Fibroblast of pulmonary artery (primary cell): ENCODE data around the gene NFIA.

ENCODE experiments used
- DNase-seq: peaks from one replicate; pipeline ENCODE4 v3.0.0-alpha.2; 2010; ENCODE audit warnings: low read depth
- H3K4me3 ChIP-seq: replicated peaks from 2 replicates; pipeline ENCODE4 v1.5.1; 2011; ENCODE audit warnings: low read depth, mild to moderate bottlenecking, control low read depth, low read length, moderate library complexity
- CTCF ChIP-seq: IDR thresholded peaks from 2 replicates; pipeline ENCODE4 v1.5.1; 2011; ENCODE audit warnings: mild to moderate bottlenecking, control low read depth, low read length, inconsistent platforms; ENCODE audit errors: missing control alignments

Gene NFIA

GRCh38 chr1:61322008-61322744 is 239.8 kb downstream of the NFIA start:
- no peak for TF ChIP-seq CTCF
- DNase-seq = no peak
- no peak overlapping the region for H3K4me3 ChIP-seq

GRCh38 chr1:61322769-61323168 is 240.4 kb downstream of the NFIA start:
- TF ChIP-seq CTCF = no peak
- no peak for DNase-seq
- H3K4me3 ChIP-seq = no peak overlapping the region

DNA sequence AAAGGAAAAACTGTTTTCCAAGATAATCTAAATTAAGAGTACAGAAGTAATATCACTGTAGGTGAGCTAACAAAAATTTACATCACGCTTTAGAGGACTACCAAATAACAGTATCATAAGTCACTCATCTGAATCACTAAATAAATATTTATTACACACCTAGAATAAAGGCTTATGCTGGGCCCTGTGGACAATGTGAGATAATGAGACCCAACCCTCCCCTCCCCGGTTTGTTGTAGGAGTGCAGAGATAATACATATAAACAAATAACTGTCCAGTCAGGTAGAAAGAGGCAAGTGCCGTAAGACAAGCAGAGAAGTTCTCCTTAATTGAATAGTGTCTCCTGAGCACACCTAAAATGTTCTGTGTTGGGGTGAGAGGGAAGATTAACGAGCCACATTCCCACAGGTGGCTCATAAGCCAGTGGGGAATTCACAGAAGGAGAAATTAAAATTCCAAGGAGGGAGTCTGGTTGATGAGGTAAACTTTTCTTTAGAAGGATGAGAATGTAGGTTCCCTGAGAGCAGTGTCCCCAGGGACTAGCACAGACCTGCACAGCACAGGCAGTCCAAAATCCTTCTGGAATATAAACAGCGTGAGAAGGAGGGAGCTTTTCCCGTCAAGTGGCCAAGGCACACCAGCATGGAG is 241.4 kb downstream of the NFIA start:
- DNase-seq = no peak
- TF ChIP-seq CTCF = no peak
- no peak overlapping the region for H3K4me3 ChIP-seq

GRCh38 chr1:61326713-61327112 is 244.4 kb downstream of the NFIA start:
- TF ChIP-seq CTCF = no peak
- no peak for DNase-seq

DNA sequence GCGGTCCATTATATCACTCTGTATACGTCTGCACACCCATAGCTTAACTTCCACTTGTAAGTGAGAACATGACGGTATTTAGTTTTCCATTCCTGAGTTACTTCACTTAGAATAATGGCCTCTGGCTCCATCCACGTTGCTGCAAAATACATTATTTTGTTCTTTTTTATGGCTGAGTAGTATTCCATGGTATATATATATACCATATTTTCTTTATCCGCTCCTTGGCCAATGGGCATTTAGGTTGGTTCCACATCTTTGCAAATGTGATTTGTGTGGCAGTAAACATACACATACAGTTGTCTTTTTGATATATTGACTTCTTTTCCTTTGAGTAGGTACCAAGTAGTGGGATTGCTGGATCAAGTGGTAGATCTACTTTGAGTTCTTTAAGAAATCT is 245.1 kb downstream of the NFIA start:
- H3K4me3 ChIP-seq = no peak overlapping the region
- no peak for TF ChIP-seq CTCF
- no peak for DNase-seq

More at GRCh38 chr1:61326713-61327112, 244.4 kb downstream of the NFIA start:
- H3K4me3 ChIP-seq = no peak overlapping the region

DNA sequence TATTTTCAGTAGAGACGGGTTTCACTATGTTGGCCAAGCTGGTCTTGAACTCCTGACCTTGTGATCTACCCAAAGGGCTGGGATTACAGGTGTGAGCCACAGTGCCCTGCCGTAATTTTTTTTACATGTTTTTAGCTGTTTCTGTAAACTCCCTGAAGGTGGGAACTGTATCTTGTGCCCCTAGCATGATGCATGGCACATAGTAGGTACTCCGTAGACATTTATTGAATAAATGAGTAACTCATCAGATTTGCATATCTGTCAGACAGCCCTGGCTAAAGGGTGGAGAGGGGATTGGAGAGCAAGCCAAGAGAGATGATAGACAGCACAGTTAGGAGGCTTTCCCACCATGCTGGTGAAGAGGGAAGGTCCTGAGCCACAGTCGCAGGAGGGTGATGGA is 247.2 kb downstream of the NFIA start:
- no peak for TF ChIP-seq CTCF
- no peak for DNase-seq
- H3K4me3 ChIP-seq = no peak overlapping the region
